Measurements from ENCODE around the gene TXN2.
A peak's percentile ranks its signal among the peaks of the same experiment; 100 is the strongest.
"Not testable (repeated sequence)": the region's sequence is repeated elsewhere in the genome, so short reads cannot be mapped to it uniquely, and the experiment has no call there.

The TXN2 gene

GRCh38 chr22:36454916-36455570, 26.4 kb downstream of the TXN2 start:
- DNase-seq: peak; percentile 23 to 63

- DNase-seq: no peak
These were observed 27.5 kb downstream of the TXN2 start for GRCh38 chr22:36453855-36454378.

GRCh38 chr22:36452978-36453607, 28.3 kb downstream of the TXN2 start:
- DNase-seq: not testable (repeated sequence)

GRCh38 chr22:36452250-36452977, 29.0 kb downstream of the TXN2 start:
- no peak for DNase-seq

GRCh38 chr22:36450923-36451322, 30.5 kb downstream of the TXN2 start:
- not testable (repeated sequence) for DNase-seq

GRCh38 chr22:36449596-36450175, 31.8 kb downstream of the TXN2 start:
- no peak for DNase-seq

GRCh38 chr22:36447632-36448031, 33.8 kb downstream of the TXN2 start:
- no peak for DNase-seq

- DNase-seq: no peak
These were observed 36.2 kb downstream of the TXN2 start for GRCh38 chr22:36445158-36445668.

- no peak for DNase-seq
These were observed 38.2 kb downstream of the TXN2 start for GRCh38 chr22:36443198-36443770.

GRCh38 chr22:36442506-36443197, 38.8 kb downstream of the TXN2 start:
- DNase-seq: no peak

GRCh38 chr22:36440429-36441002, 40.9 kb downstream of the TXN2 start:
- DNase-seq: no peak

- no peak for DNase-seq
These were observed 41.8 kb downstream of the TXN2 start for GRCh38 chr22:36439481-36440271.

GRCh38 chr22:36435516-36436415, 45.7 kb downstream of the TXN2 start:
- no peak for DNase-seq

GRCh38 chr22:36433318-36434231, 47.9 kb downstream of the TXN2 start:
- DNase-seq: no peak

GRCh38 chr22:36432592-36433317, 48.7 kb downstream of the TXN2 start:
- DNase-seq: no peak

GRCh38 chr22:36431977-36432376, 49.5 kb downstream of the TXN2 start:
- no peak for DNase-seq

GRCh38 chr22:36430863-36431262, 50.6 kb downstream of the TXN2 start:
- no peak for DNase-seq

GRCh38 chr22:36427952-36428351, 53.5 kb downstream of the TXN2 start:
- not testable (repeated sequence) for DNase-seq
